H9 (cell line): Measurements from ENCODE around the gene RPS15. TPM values are rescaled to one million over a fixed set of nuclear protein-coding genes. Genes with fewer than 3 reads are reported as not detected.

Experiments
- DNase-seq: peaks from one replicate; pipeline ENCODE4 v3.0.0-alpha.2; 2017
- H2AFZ ChIP-seq: one replicate; pipeline ENCODE4 v1.6.1; 2013; ENCODE audit warnings: mild to moderate bottlenecking, low read length, control low read depth, moderate library complexity
- H2AK5ac ChIP-seq: 2 replicates; pipeline ENCODE4 v1.6.1; 2013; ENCODE audit warnings: low read length, control low read depth, mixed read lengths; ENCODE audit not compliant: insufficient read length
- H2BK120ac ChIP-seq: one replicate; pipeline ENCODE4 v1.6.1; 2013; ENCODE audit warnings: low read depth, mild to moderate bottlenecking, low read length, control low read depth, inconsistent platforms; ENCODE audit not compliant: poor library complexity, severe bottlenecking
- H2BK12ac ChIP-seq: 2 replicates; pipeline ENCODE4 v1.6.1; 2013; ENCODE audit warnings: low read length, control low read depth, mixed read lengths, low read depth; ENCODE audit not compliant: insufficient read length
- H2BK15ac ChIP-seq: 2 replicates; pipeline ENCODE4 v1.6.1; 2013; ENCODE audit warnings: low read depth, low read length, control low read depth
- H2BK20ac ChIP-seq: one replicate; pipeline ENCODE4 v1.6.1; 2013; ENCODE audit warnings: low read depth, mild to moderate bottlenecking, low read length, control low read depth, inconsistent platforms; ENCODE audit not compliant: poor library complexity, severe bottlenecking
- H2BK5ac ChIP-seq: 2 replicates; pipeline ENCODE4 v1.6.1; 2013; ENCODE audit warnings: low read length, control low read depth, mixed read lengths; ENCODE audit not compliant: insufficient read length
- H3K14ac ChIP-seq: 2 replicates; pipeline ENCODE4 v1.6.1; 2013; ENCODE audit warnings: low read length, control low read depth; ENCODE audit not compliant: insufficient read depth
- H3K18ac ChIP-seq: 2 replicates; pipeline ENCODE4 v1.6.1; 2013; ENCODE audit warnings: low read depth, mild to moderate bottlenecking, mixed read lengths, low read length, control low read depth; ENCODE audit not compliant: insufficient read length
- H3K23ac ChIP-seq: 2 replicates; pipeline ENCODE4 v1.6.1; 2013; ENCODE audit warnings: low read length, control low read depth, mixed read lengths, low read depth; ENCODE audit not compliant: insufficient read length
- H3K23me2 ChIP-seq: 2 replicates; pipeline ENCODE4 v1.6.1; 2013; ENCODE audit warnings: low read depth, mild to moderate bottlenecking, mixed read lengths, low read length, control low read depth; ENCODE audit not compliant: insufficient read length, poor library complexity, severe bottlenecking
- H3K27ac ChIP-seq: 2 replicates; pipeline ENCODE4 v1.5.1; 2013; ENCODE audit warnings: low read length, control low read depth, mixed read lengths, low read depth; ENCODE audit not compliant: insufficient read length
- H3K27me3 ChIP-seq: 2 replicates; pipeline ENCODE4 v1.6.1; 2013; ENCODE audit warnings: low read length, control low read depth, inconsistent platforms; ENCODE audit not compliant: insufficient read depth
- H3K4ac ChIP-seq: 2 replicates; pipeline ENCODE4 v1.6.1; 2013; ENCODE audit warnings: low read depth, mild to moderate bottlenecking, control low read depth, inconsistent platforms, low read length, moderate library complexity
- H3K4me1 ChIP-seq: 2 replicates; pipeline ENCODE4 v1.6.1; 2013; ENCODE audit warnings: low read length, control low read depth, inconsistent platforms; ENCODE audit not compliant: insufficient read depth
- H3K4me2 ChIP-seq: 2 replicates; pipeline ENCODE4 v1.6.1; 2013; ENCODE audit warnings: low read length, control low read depth, mixed read lengths; ENCODE audit not compliant: insufficient read length, insufficient read depth
- H3K56ac ChIP-seq: 2 replicates; pipeline ENCODE4 v1.6.1; 2013; ENCODE audit warnings: low read depth, mild to moderate bottlenecking, mixed read lengths, low read length, control low read depth; ENCODE audit not compliant: insufficient read length
- H3K79me1 ChIP-seq: 2 replicates; pipeline ENCODE4 v1.6.1; 2013; ENCODE audit warnings: low read depth, mild to moderate bottlenecking, moderate library complexity, low read length, control low read depth, inconsistent platforms; ENCODE audit not compliant: insufficient read depth, poor library complexity, severe bottlenecking
- H3K79me2 ChIP-seq: 2 replicates; pipeline ENCODE4 v1.6.1; 2013; ENCODE audit warnings: low read length, control low read depth, inconsistent platforms; ENCODE audit not compliant: insufficient read depth
- H3K9ac ChIP-seq: 2 replicates; pipeline ENCODE4 v1.6.1; 2013; ENCODE audit warnings: low read length, control low read depth, mixed read lengths; ENCODE audit not compliant: insufficient read length; ENCODE audit errors: extremely low read depth
- H3K9me3 ChIP-seq: one replicate; pipeline ENCODE4 v1.6.1; 2013; ENCODE audit warnings: low read depth, low read length, inconsistent platforms; ENCODE audit not compliant: control insufficient read depth
- H3T11ph ChIP-seq: one replicate; pipeline ENCODE4 v1.6.1; 2013; ENCODE audit warnings: mild to moderate bottlenecking, low read length, control low read depth, inconsistent platforms
- H4K20me1 ChIP-seq: one replicate; pipeline ENCODE4 v1.6.1; 2013; ENCODE audit not compliant: control insufficient read depth, insufficient read length, insufficient read depth
- H4K5ac ChIP-seq: 2 replicates; pipeline ENCODE4 v1.6.1; 2013; ENCODE audit warnings: low read depth, mild to moderate bottlenecking, mixed read lengths, low read length, control low read depth; ENCODE audit not compliant: insufficient read length
- H4K8ac ChIP-seq: replicated peaks from 2 replicates; pipeline ENCODE4 v1.6.1; 2013; ENCODE audit warnings: low read length, control low read depth, mixed read lengths, low read depth; ENCODE audit not compliant: insufficient read length
- H4K91ac ChIP-seq: 2 replicates; pipeline ENCODE4 v1.6.1; 2013; ENCODE audit warnings: low read depth, mild to moderate bottlenecking, moderate library complexity, mixed read lengths, low read length, control low read depth; ENCODE audit not compliant: insufficient read length
- H3K27ac Mint-ChIP-seq, 3 experiments: 2 replicates in 2 of 3; 3 replicates in 1 of 3; pipeline ENCODE4 v1.8.0; 2020 to 2021; ENCODE audit warnings: mixed read lengths in 3 of 3, mild to moderate bottlenecking in 1 of 3, moderate library complexity in 1 of 3
- H3K27me3 Mint-ChIP-seq: 2 replicates; pipeline ENCODE4 v1.8.0; 2021; ENCODE audit warnings: low read depth, mild to moderate bottlenecking, moderate library complexity, mixed read lengths
- H3K36me3 Mint-ChIP-seq, 3 experiments: 2 replicates in 2 of 3; 3 replicates in 1 of 3; pipeline ENCODE4 v1.8.0; 2020 to 2021; ENCODE audit warnings: low read depth in 3 of 3, mixed read lengths in 3 of 3; ENCODE audit not compliant: insufficient read depth in 1 of 3
- H3K4me1 Mint-ChIP-seq, 2 experiments: 2 replicates each; pipeline ENCODE4 v1.8.0; 2020; ENCODE audit warnings: mixed read lengths in 2 of 2
- H3K4me3 Mint-ChIP-seq, 2 experiments: 2 replicates in 1 of 2; 3 replicates in 1 of 2; pipeline ENCODE4 v1.8.0; 2020 to 2021; ENCODE audit warnings: mild to moderate bottlenecking in 2 of 2, mixed read lengths in 2 of 2, moderate library complexity in 1 of 2
- H3K9me3 Mint-ChIP-seq, 2 experiments: 2 replicates in 1 of 2; 3 replicates in 1 of 2; pipeline ENCODE4 v1.8.0; 2020; ENCODE audit warnings: mild to moderate bottlenecking in 2 of 2, mixed read lengths in 2 of 2, moderate library complexity in 1 of 2
- WGBS: extraction: QIAGEN DNeasy Blood & Tissue Kit; methylation state at CpG from one replicate; pipeline ENCODE4 v1.1.7; 2013; ENCODE audit warnings: missing lambda C conversion rate, low lambda C conversion rate, mixed read lengths; ENCODE audit not compliant: insufficient read length; ENCODE audit errors: extremely low coverage; 5-methylcytosine and 5-hydroxymethylcytosine counted together
- total RNA-seq: library from RNA; stranded (reverse); gene quantifications from 2 replicates; pipeline ENCODE4 v1.2.1, GENCODE V29; 2021
- TF ChIP-seq, protein P1 (sequence below): fragments of 200-600 bp; sonication (generic); conservative IDR thresholded peaks from 3 replicates; pipeline ENCODE4 v1.8.0; 2021; ENCODE audit warnings: antibody characterized with exemption, mild to moderate bottlenecking

RPS15 gene
- total RNA-seq, 1 experiment from 2014 or later: 1,628 TPM

GRCh38 chr19:1428738-1429391 lies 9.3 kb upstream of the RPS15 start:
- H3K23ac ChIP-seq: no peak overlapping the region
- no peak overlapping the region for H2BK20ac ChIP-seq
- H3K4me3 Mint-ChIP-seq: no peak overlapping the region
- H3K79me2 ChIP-seq: no peaks in the 10 kb centered on the region
- no peaks in the 10 kb centered on the region for H4K20me1 ChIP-seq
- H3K4me2 ChIP-seq: no peak overlapping the region
- no peaks in the 10 kb centered on the region for H3K9me3 Mint-ChIP-seq
- H3K4me1 ChIP-seq: no peaks in the 10 kb centered on the region
- TF ChIP-seq, protein P1, sequence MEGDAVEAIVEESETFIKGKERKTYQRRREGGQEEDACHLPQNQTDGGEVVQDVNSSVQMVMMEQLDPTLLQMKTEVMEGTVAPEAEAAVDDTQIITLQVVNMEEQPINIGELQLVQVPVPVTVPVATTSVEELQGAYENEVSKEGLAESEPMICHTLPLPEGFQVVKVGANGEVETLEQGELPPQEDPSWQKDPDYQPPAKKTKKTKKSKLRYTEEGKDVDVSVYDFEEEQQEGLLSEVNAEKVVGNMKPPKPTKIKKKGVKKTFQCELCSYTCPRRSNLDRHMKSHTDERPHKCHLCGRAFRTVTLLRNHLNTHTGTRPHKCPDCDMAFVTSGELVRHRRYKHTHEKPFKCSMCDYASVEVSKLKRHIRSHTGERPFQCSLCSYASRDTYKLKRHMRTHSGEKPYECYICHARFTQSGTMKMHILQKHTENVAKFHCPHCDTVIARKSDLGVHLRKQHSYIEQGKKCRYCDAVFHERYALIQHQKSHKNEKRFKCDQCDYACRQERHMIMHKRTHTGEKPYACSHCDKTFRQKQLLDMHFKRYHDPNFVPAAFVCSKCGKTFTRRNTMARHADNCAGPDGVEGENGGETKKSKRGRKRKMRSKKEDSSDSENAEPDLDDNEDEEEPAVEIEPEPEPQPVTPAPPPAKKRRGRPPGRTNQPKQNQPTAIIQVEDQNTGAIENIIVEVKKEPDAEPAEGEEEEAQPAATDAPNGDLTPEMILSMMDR: no peak
- H2AFZ ChIP-seq: no peak overlapping the region
- no peaks in the 10 kb centered on the region for H3K27me3 ChIP-seq
- H3K79me1 ChIP-seq: no peaks in the 10 kb centered on the region
- no peak overlapping the region for H3K9ac ChIP-seq
- no peak overlapping the region for H2BK120ac ChIP-seq
- peaks cover 19 to 77% (median 59%) of the 10 kb centered on the region in 3 experiments; a peak in 6 of 7 replicates for H3K36me3 Mint-ChIP-seq
- H3K27ac Mint-ChIP-seq: no peak overlapping the region; a peak in 1 of 7 replicates
- no CpG with 5 or more reads among the region's 41 CpGs for WGBS
- no peak overlapping the region for H2BK15ac ChIP-seq
- no peaks in the 10 kb centered on the region for H3K27me3 Mint-ChIP-seq
- no peak overlapping the region for H3K18ac ChIP-seq
- no peak overlapping the region for H3K27ac ChIP-seq
- 0 out of 4 replicates have a peak, but pooled peaks cover 0 to 6% of the 10 kb centered on the region in 2 experiments for H3K4me1 Mint-ChIP-seq
- H3K23me2 ChIP-seq: peaks cover 1% of the 10 kb centered on the region
- no peak overlapping the region for H3T11ph ChIP-seq
- H2AK5ac ChIP-seq: no peak overlapping the region
- no peak overlapping the region for H2BK5ac ChIP-seq
- H4K5ac ChIP-seq: no peak overlapping the region
- no peak overlapping the region for H4K8ac ChIP-seq
- H4K91ac ChIP-seq: no peak overlapping the region
- no peak for DNase-seq
- no peak overlapping the region for H3K4ac ChIP-seq
- H2BK12ac ChIP-seq: no peak overlapping the region
- no peak overlapping the region for H3K56ac ChIP-seq
- no peaks in the 10 kb centered on the region for H3K9me3 ChIP-seq
- H3K14ac ChIP-seq: no peak overlapping the region
